HepG2 (cell line): ENCODE results near the gene GAS2L1. TPM values are rescaled to one million over a fixed set of nuclear protein-coding genes. Genes with fewer than 3 reads are reported as not detected.

Experiments
- ARID4A ChIP-seq: sonication (generic); formaldehyde crosslinking; IDR thresholded peaks from 2 replicates; pipeline ENCODE4 v1.5.0; 2020; ENCODE audit warnings: mild to moderate bottlenecking, missing genetic modification reagents, borderline replicate concordance
- BCLAF1 ChIP-seq: fragments of 450-650 bp; IDR thresholded peaks from 2 replicates; pipeline ENCODE4 v1.6.1; 2017; ENCODE audit warnings: mild to moderate bottlenecking
- FOXO4 ChIP-seq: sonication (generic); formaldehyde crosslinking; conservative IDR thresholded peaks from 2 replicates; pipeline ENCODE4 v1.8.1; 2023; ENCODE audit warnings: missing genetic modification reagents
- GATA4 ChIP-seq: sonication (generic); IDR thresholded peaks from 2 replicates; pipeline ENCODE4 v1.6.1; 2016; ENCODE audit warnings: antibody characterized with exemption, low read depth, borderline replicate concordance
- GATAD2A ChIP-seq: IDR thresholded peaks from 2 replicates; pipeline ENCODE4 v1.6.1; 2016
- MBNL3 ChIP-seq: fragments of 250-450 bp; sonication (Bioruptor Pico); conservative IDR thresholded peaks from 2 replicates; pipeline ENCODE4 v1.8.0; 2022; ENCODE audit warnings: mild to moderate bottlenecking, inconsistent platforms
- PAXIP1 ChIP-seq: sonication (generic); formaldehyde crosslinking; conservative IDR thresholded peaks from 2 replicates; pipeline ENCODE4 v1.4.0; 2020; ENCODE audit warnings: mild to moderate bottlenecking, missing genetic modification reagents, moderate library complexity
- RXRB ChIP-seq: IDR thresholded peaks from 2 replicates; pipeline ENCODE4 v1.6.1; 2016; ENCODE audit warnings: borderline replicate concordance, missing genetic modification reagents, missing compliant biosample characterization
- SP1 ChIP-seq, 2 experiments: fragments of 450-650 bp in 1 of 2; sonication (generic) in 1 of 2; formaldehyde crosslinking in 1 of 2; IDR thresholded peaks; 2 replicates each; pipeline versions ENCODE4 v1.4.0 to v1.6.1; 2016 to 2020; ENCODE audit warnings: missing genetic modification reagents in 1 of 2
- ZBTB3 ChIP-seq: sonication (generic); formaldehyde crosslinking; IDR thresholded peaks from 2 replicates; pipeline ENCODE4 v1.4.0; 2020; ENCODE audit warnings: low read depth, mild to moderate bottlenecking, moderate library complexity, missing genetic modification reagents, borderline replicate concordance
- ZNF207 ChIP-seq: fragments of 450-650 bp; IDR thresholded peaks from 2 replicates; pipeline ENCODE4 v1.6.1; 2016; ENCODE audit warnings: antibody characterized with exemption, borderline replicate concordance
- ZNF614 ChIP-seq: IDR thresholded peaks from 2 replicates; pipeline ENCODE4 v1.6.1; 2018; ENCODE audit warnings: missing biosample characterization, missing genetic modification reagents, inconsistent platforms, borderline replicate concordance
- ZNF619 ChIP-seq: sonication (generic); formaldehyde crosslinking; IDR thresholded peaks from 2 replicates; pipeline ENCODE4 v1.4.0; 2020; ENCODE audit warnings: mild to moderate bottlenecking, missing genetic modification reagents
- polyA plus RNA-seq, 8 experiments: library from polyadenylated mRNA; depleted of rRNA in 3 of 8; stranded (reverse) in 7 of 8; unstranded in 1 of 8; fragments of >200 nt; fragmentation: Illumina TruSeq in 4 of 8; extraction: Trizol in 4 of 8; gene quantifications; 2 replicates each; pipeline versions ENCODE4 v1.2.1 to v1.2.3, GENCODE V29; 2011 to 2016; ENCODE audit warnings: low read depth in 4 of 8, missing spikeins in 1 of 8, mixed read lengths in 1 of 8; ENCODE audit not compliant: insufficient read depth in 1 of 8
- total RNA-seq, 5 experiments: library from RNA; depleted of rRNA; stranded (reverse); fragments of >200 nt; fragmentation: Illumina TruSeq; extraction: Trizol; gene quantifications; 2 replicates each; pipeline ENCODE4 v1.2.3, GENCODE V29; 2016; ENCODE audit warnings: low read depth in 1 of 5
- TF ChIP-seq, protein P1 (sequence below): sonication (generic); formaldehyde crosslinking; IDR thresholded peaks from 2 replicates; pipeline ENCODE4 v1.4.0; 2020; ENCODE audit warnings: missing genetic modification reagents, borderline replicate concordance

The GAS2L1 gene
- total and polyA plus RNA-seq, 2 of the 13 experiments (the other 11 are each of a cell fraction or from before 2014, with no cell fraction given): 1.8 to 3.3 TPM

DNA sequence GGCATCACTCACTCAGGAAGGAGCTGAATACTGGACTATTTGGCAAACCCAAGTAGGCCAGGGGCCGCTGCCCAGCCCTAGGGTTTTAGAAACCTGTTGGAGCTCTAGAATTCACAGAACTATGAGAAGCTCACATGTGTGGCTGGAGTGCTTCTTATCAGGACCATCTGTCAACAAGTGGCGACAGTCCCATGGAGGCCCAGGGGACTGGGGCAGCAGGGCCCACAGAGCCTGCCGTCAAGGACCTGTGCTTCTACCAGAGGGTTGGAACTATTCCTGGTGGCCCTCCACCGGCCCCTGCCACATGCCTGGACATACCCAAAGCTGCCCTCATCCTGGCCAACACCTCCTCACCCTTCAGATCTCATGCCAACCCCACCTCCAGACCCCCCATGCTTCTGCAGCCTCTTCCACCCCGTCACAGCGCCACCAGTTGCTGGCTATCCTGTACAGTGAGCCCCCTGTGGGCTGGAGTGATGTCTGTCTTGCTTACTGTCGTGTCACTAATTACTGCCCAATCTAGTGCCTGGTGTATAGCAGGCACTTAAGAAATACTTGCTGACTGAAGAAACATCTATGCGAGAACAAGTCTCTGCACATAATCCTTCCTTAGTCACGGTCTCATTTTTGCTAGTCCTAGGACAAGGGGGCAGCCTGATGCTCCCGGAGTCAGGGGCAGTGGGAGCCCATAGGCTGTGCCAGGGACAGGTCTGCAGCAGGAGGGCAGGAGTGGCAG is 36.3 kb downstream of the GAS2L1 start (continued):
- TF ChIP-seq BCLAF1 (no peak), ZNF619 (CRISPR knock-in tag) (no peak), RXRB (CRISPR knock-in tag) (no peak), ZNF207 (no peak), GATAD2A (CRISPR knock-in tag) (no peak), MBNL3 (CRISPR knock-in tag) (no peak), PAXIP1 (CRISPR knock-in tag) (peak; percentile 38; the same call in 1 of the 2 replicates), SP1 (IDR thresholded peaks at IDR 0.05) (no peak), SP1 (CRISPR knock-in tag; IDR thresholded peaks at IDR 0.05) (no peak), ARID4A (CRISPR knock-in tag) (peak; percentile 38; the same call in 1 of the 2 replicates), ZBTB3 (no peak), ZNF614 (CRISPR knock-in tag) (no peak), FOXO4 (CRISPR knock-in tag) (no peak), GATA4 (0 out of 2 replicates have a peak, but pooled peaks have one; percentile 28)
- TF ChIP-seq, protein P1, sequence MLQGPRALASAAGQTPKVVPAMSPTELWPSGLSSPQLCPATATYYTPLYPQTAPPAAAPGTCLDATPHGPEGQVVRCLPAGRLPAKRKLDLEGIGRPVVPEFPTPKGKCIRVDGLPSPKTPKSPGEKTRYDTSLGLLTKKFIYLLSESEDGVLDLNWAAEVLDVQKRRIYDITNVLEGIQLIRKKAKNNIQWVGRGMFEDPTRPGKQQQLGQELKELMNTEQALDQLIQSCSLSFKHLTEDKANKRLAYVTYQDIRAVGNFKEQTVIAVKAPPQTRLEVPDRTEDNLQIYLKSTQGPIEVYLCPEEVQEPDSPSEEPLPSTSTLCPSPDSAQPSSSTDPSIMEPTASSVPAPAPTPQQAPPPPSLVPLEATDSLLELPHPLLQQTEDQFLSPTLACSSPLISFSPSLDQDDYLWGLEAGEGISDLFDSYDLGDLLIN (CRISPR knock-in tag): no peak
